Measurements from ENCODE around the gene SDCBP2. TPM values are rescaled to one million over a fixed set of nuclear protein-coding genes. Genes with fewer than 3 reads are reported as not detected.

SDCBP2 gene
- polyA plus RNA-seq, 1 of the 3 experiments (the other 2 are of a cell fraction) = 3.0 TPM

GRCh38 chr20:1319462-1319861, 9.5 kb downstream of the SDCBP2 start:
- WGBS (ENCODE audit: low lambda C conversion rate) = 89% methylated on average over 4 of the region's 4 CpGs

GRCh38 chr20:1319051-1319450, 9.9 kb downstream of the SDCBP2 start:
- H3K27me3 ChIP-seq (ENCODE audit: insufficient read depth) = no peaks in the 10 kb centered on the region
- H4K20me1 ChIP-seq (ENCODE audit: insufficient read depth) = no peaks in the 10 kb centered on the region
- H3K9ac ChIP-seq = no peak overlapping the region
- peaks cover 3 to 19% of the 10 kb centered on the region in 2 experiments; a peak in 3 of 4 replicates for H3K4me1 ChIP-seq (ENCODE audit: control insufficient read depth in 1 of 2, insufficient read depth in 2 of 2, low read depth in 1 of 2, low read length in 1 of 2)
- no peak overlapping the region for H3K4me2 ChIP-seq
- no peak overlapping the region for H3K4me3 ChIP-seq (ENCODE audit: low read depth in 2 of 2, low read length in 1 of 2)
- H3K9me2 ChIP-seq = no peaks in the 10 kb centered on the region
- H3K79me2 ChIP-seq (ENCODE audit: insufficient read depth) = no peaks in the 10 kb centered on the region
- CTCF ChIA-PET = interaction anchor here (1.1 kb wide), 1 partner anchor 118 kb away, joined by 6 read pairs; no protein-coding TSS in a partner anchor
- no peak for DNase-seq
- TF ChIP-seq USF2 (IDR thresholded peaks at IDR 0.05; ENCODE audit: borderline replicate concordance, low read depth, low read length) (no peak), NFIC (IDR thresholded peaks at IDR 0.05; ENCODE audit: borderline replicate concordance) (no peak), RAD21 (IDR thresholded peaks at IDR 0.05; ENCODE audit: low read length) (no peak), YY1 (IDR thresholded peaks at IDR 0.05; ENCODE audit: low read depth) (no peak)
- no peaks in the 10 kb centered on the region for H3K36me3 ChIP-seq (replicated peaks in 1 of 2; ENCODE audit: control insufficient read depth in 1 of 2, insufficient read depth in 2 of 2, low read length in 1 of 2)
- POLR2A ChIA-PET = no interaction called here
- H3K9me3 ChIP-seq = no peaks in the 10 kb centered on the region
- H3K27ac ChIP-seq (ENCODE audit: low read depth in 2 of 2, low read length in 1 of 2) = no peak overlapping the region
- WGBS (ENCODE audit: low lambda C conversion rate) = 58% methylated on average over 4 of the region's 4 CpGs
- H3F3A ChIP-seq (replicated peaks; ENCODE audit: insufficient read depth) = peaks cover 11% of the 10 kb centered on the region
- no peak overlapping the region for H2AFZ ChIP-seq (ENCODE audit: low read depth)

More at GRCh38 chr20:1319462-1319861, 9.5 kb downstream of the SDCBP2 start:
- Histone ChIP-seq H3K4me1 (ENCODE audit: control insufficient read depth in 1 of 2, insufficient read depth in 2 of 2, low read depth in 1 of 2, low read length in 1 of 2) (peaks cover 7 to 23% of the 10 kb centered on the region in 2 experiments), H3K79me2 (ENCODE audit: insufficient read depth) (no peaks in the 10 kb centered on the region), H4K20me1 (ENCODE audit: insufficient read depth) (no peaks in the 10 kb centered on the region), H3K27ac (ENCODE audit: low read depth in 2 of 2, low read length in 1 of 2) (no peak overlapping the region), H3K4me2 (no peak overlapping the region), H2AFZ (ENCODE audit: low read depth) (no peak overlapping the region), H3K27me3 (ENCODE audit: insufficient read depth) (no peaks in the 10 kb centered on the region), H3K36me3 (replicated peaks in 1 of 2; ENCODE audit: control insufficient read depth in 1 of 2, insufficient read depth in 2 of 2, low read length in 1 of 2) (no peaks in the 10 kb centered on the region), H3K9me3 (no peaks in the 10 kb centered on the region), H3K4me3 (ENCODE audit: low read depth in 2 of 2, low read length in 1 of 2) (no peak overlapping the region), H3K9ac (no peak overlapping the region), H3K9me2 (no peaks in the 10 kb centered on the region), H3F3A (replicated peaks; ENCODE audit: insufficient read depth) (peaks cover 14% of the 10 kb centered on the region)
- no peak for DNase-seq
- ChIA-PET POLR2A (no interaction called here), CTCF (interaction anchor here (1.1 kb wide), 1 partner anchor 118 kb away, joined by 6 read pairs; no protein-coding TSS in a partner anchor)
- TF ChIP-seq NRF1 (IDR thresholded peaks at IDR 0.05; ENCODE audit: low read depth, low read length) (no peak), TEAD4 (IDR thresholded peaks at IDR 0.05; ENCODE audit: borderline replicate concordance, insufficient read depth) (no peak), USF1 (IDR thresholded peaks at IDR 0.05; ENCODE audit: borderline replicate concordance, low read depth) (no peak), RXRA (IDR thresholded peaks at IDR 0.05; ENCODE audit: borderline replicate concordance, low read depth) (no peak), FOSL2 (IDR thresholded peaks at IDR 0.05; ENCODE audit: borderline replicate concordance, low read depth) (no peak), TAF1 (IDR thresholded peaks at IDR 0.05; ENCODE audit: borderline replicate concordance, low read depth, low read length) (no peak)
